HTERT RPE-1 (cell line): ENCODE data around the gene C16orf96.

Experiments used
- in situ Hi-C: fragments of 300-500 bp; cut with MboI; formaldehyde crosslinking; loops from 4 replicates; pipeline ENCODE4 v1.14.3; 2020; ENCODE audit warnings: low sequenced_read_pairs

The C16orf96 gene

DNA sequence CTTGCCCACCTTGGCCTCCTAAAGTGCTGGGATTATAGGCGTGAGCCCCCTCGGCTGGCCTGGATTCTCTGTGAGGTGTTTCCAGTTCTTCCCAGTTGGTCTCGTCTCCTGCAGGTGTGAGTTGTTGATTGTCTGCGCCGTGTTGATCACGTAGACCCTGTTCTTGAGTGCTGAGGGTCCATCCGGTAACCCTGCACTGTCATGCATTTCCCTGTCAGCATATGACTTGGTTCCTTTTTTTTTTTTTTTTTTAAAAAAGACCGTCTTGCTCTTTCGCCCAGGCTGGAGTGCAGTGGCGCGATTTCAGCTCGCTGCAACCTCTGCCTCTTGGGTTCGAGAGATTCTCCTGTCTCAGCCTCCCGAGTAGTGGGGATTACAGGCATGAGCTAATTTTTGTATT lies 85.8 kb downstream of the C16orf96 start:
- in situ Hi-C loops: no loop called here

DNA sequence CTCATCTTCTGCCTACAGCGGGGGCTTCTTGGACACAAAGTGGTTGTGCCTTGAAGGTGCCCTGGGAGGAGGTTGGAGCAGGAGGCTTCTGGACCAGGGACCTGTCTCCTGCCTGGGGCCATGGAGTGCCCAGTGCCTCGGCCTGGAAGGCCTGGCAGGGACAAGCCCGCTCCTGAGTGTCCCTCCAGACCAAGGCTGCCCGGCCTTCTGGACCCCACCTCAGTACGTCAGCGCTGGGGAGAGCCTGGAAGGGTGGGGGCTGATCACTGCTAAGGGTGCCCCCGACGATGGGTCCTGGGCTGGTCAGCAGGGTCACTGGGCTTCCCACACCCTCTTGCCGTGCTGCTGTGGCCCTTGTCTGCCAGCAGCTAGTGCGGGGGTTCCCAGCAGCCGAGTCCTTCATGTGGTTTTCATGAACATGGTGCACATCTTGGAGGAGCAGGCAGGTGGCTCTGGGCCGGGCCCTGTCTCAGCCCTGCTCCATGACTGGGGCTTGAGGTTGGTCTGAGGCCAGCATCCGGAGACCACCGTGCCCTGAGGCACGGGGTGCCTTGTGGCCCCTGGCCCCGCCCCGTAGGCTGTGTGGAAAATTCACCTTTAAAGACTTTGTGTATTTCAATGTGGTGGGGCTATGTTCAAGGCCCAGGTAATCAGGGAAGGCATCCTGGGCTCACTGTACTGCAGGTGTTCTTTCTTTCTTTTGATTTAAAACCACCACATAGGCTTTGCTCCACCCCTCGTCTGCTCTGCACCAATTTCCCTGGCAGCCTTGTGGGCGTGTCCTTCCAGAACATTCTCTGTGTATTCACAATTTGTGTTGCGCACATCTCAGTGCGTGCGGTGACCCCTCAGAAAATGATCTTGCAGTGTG lies 90.9 kb downstream of the C16orf96 start:
- in situ Hi-C loops: no loop called here

DNA sequence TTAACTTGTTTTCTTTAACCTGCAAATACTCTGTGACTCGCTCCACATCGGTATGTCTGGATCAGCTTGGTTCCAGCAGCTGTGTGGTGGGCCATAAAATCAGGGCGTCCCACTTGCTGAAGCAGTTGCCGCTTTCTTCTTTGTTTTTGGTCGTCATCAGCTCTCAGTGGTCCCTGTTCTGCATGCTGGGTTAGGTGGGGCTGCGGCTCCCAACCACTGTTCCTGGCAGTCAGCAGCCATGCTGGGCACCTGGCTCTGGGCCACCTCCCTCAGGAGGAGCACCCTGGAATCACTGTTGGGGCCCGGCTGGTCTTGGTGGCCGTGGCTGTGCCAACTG lies 91.5 kb downstream of the C16orf96 start:
- in situ Hi-C loops: no loop called here

DNA sequence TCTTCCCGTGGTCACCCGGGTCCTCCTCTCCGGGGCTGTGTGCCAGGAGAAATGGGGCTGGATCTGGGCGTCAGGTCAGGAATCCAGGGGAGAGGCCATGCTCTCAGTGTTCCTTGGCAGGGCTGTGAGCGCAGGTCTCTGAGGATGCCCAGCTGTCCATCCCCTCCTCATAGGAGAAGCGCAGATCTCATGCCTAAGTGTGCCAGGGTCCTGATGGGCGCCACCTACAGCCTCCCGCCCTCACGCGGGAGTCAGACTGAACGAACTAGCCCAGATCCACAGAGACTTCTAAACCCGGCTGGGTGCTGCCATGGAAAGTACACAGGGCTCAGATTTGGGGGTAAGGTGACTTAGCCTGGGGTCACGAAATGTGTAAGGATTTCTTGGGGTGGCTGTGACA lies 92.8 kb downstream of the C16orf96 start:
- in situ Hi-C loops: no loop called here

DNA sequence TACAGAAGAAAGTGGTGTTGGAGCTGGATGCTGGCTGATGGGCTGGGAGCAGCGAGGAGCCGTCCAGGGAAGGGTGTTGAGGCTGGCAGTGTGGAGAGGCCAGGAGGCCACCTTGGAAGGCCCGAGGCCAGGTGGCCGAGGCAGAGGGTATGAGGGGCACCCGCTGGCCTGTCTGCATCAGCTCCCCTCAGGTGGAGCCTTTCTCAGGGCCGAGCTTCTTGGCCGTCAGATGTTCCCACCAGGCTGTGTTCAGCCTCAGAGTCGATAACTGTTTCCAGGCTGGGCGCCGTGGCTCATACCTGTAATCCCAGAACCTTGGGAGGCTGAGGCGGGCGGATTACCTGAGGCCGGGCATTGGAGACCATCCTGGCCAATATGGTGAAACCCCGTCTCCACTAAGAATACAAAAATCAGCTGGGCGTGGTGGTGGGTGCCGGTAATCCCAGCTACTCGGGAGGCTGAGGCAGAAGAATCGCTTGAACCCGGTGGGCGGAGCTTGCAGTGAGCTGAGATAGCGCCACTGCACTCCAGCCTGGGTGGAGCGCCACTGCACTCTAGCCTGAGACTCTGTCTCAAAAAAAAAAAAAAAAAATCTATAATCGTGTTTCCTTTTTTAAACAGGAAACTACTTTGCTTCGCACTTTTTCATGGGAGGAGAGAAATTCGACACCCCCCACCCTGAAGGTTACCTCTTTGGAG lies 93.8 kb downstream of the C16orf96 start:
- in situ Hi-C loops: no loop called here
